Esophagus (tissue), 2 donors: ENCODE results near the gene POTEJ. TPM values are rescaled to one million over a fixed set of nuclear protein-coding genes. Genes with fewer than 3 reads are reported as not detected.
"Not testable (repeated sequence)": the region's sequence is repeated elsewhere in the genome, so short reads cannot be mapped to it uniquely, and the experiment has no call there.

Experiments
- H3K27ac ChIP-seq, 2 donors: one replicate each; pipeline ENCODE4 v1.5.1; 2013; ENCODE audit warnings: low read depth in 2 of 2, mild to moderate bottlenecking in 2 of 2, inconsistent platforms in 1 of 2, low read length in 1 of 2, moderate library complexity in 1 of 2
- H3K27me3 ChIP-seq, 2 donors: one replicate each; pipeline ENCODE4 v1.6.1; 2013; ENCODE audit warnings: low read length in 2 of 2, control low read depth in 1 of 2, mild to moderate bottlenecking in 1 of 2; ENCODE audit not compliant: insufficient read depth in 2 of 2, control insufficient read depth in 1 of 2
- H3K36me3 ChIP-seq, 2 donors: one replicate each; pipeline ENCODE4 v1.6.1; 2013; ENCODE audit warnings: low read length in 1 of 2; ENCODE audit not compliant: control insufficient read depth in 2 of 2, insufficient read depth in 2 of 2
- H3K4me1 ChIP-seq, 2 donors: one replicate each; pipeline ENCODE4 v1.6.1; 2013; ENCODE audit warnings: low read length in 1 of 2; ENCODE audit not compliant: control insufficient read depth in 2 of 2, insufficient read depth in 2 of 2
- H3K4me3 ChIP-seq, 2 donors: one replicate each; pipeline ENCODE4 v1.5.1; 2013; ENCODE audit warnings: low read length in 2 of 2, mild to moderate bottlenecking in 2 of 2, low read depth in 1 of 2, moderate library complexity in 1 of 2
- H3K9me3 ChIP-seq, 2 donors: one replicate each; pipeline ENCODE4 v1.6.1; 2013; ENCODE audit warnings: mild to moderate bottlenecking in 2 of 2, low read depth in 1 of 2, low read length in 1 of 2, moderate library complexity in 1 of 2; ENCODE audit not compliant: control insufficient read depth in 2 of 2, insufficient read depth in 1 of 2
- WGBS, 2 donors: extraction: QIAGEN DNeasy Blood & Tissue Kit; methylation state at CpG; one replicate each; pipeline ENCODE4 v1.1.7; 2013; 5-methylcytosine and 5-hydroxymethylcytosine counted together
- polyA plus RNA-seq, 2 donors: library from polyadenylated mRNA; stranded (reverse); fragments of 200-250 nt; gene quantifications; one replicate each; pipeline ENCODE4 v1.2.3, GENCODE V29; 2013
- donor health status: healthy with polysubstance abuse.
- donor health status: Bipolar disorder and iron deficiency.

The POTEJ gene
- polyA plus RNA-seq, 2 donors: not detected

GRCh38 chr2:130664506-130664905 is 53.3 kb downstream of the POTEJ start:
- not testable (repeated sequence) for H3K36me3 ChIP-seq, H3K9me3 ChIP-seq, H3K4me1 ChIP-seq, H3K4me3 ChIP-seq, H3K27ac ChIP-seq, H3K27me3 ChIP-seq
- WGBS, 2 donors: 86 to 95% methylated on average over 6 of the region's 6 CpGs

- H3K4me3 ChIP-seq, H3K4me1 ChIP-seq, H3K9me3 ChIP-seq, H3K27ac ChIP-seq, H3K27me3 ChIP-seq, H3K36me3 ChIP-seq: not testable (repeated sequence)
- 82% methylated on average over 5 of the region's 5 CpGs for WGBS, 2 donors
Measured at GRCh38 chr2:130665596-130665995, 54.4 kb downstream of the POTEJ start.

- H3K4me3 ChIP-seq, H3K27ac ChIP-seq, H3K4me1 ChIP-seq, H3K27me3 ChIP-seq, H3K9me3 ChIP-seq, H3K36me3 ChIP-seq: not testable (repeated sequence)
- 90 to 93% methylated on average over 9 to 10 of the region's 10 CpGs for WGBS, 2 donors
Measured at GRCh38 chr2:130667516-130667915, 56.3 kb downstream of the POTEJ start.

- H3K27ac ChIP-seq, H3K4me3 ChIP-seq, H3K9me3 ChIP-seq, H3K4me1 ChIP-seq, H3K36me3 ChIP-seq, H3K27me3 ChIP-seq: not testable (repeated sequence)
- 72 to 82% methylated on average over 10 to 11 of the region's 13 CpGs for WGBS, 2 donors
Measured at GRCh38 chr2:130670026-130670745, 58.9 kb downstream of the POTEJ start.

GRCh38 chr2:130692041-130692770 is 81.0 kb downstream of the POTEJ start:
- not testable (repeated sequence) for H3K4me3 ChIP-seq, H3K27ac ChIP-seq, H3K4me1 ChIP-seq, H3K27me3 ChIP-seq, H3K36me3 ChIP-seq, H3K9me3 ChIP-seq
- WGBS, 2 donors: 46 to 47% methylated on average over 21 to 27 of the region's 35 CpGs

- H3K27ac ChIP-seq: not testable (repeated sequence)
- H3K4me3 ChIP-seq: peak overlapping the region in 1 of 2 donors; percentile 11
- 3 to 11% methylated on average over 29 to 36 of the region's 37 CpGs for WGBS, 2 donors
Measured at GRCh38 chr2:130693474-130693873, 82.2 kb downstream of the POTEJ start.

GRCh38 chr2:130703250-130703649 is 92.0 kb downstream of the POTEJ start:
- WGBS, 2 donors: 71 to 79% methylated on average over 3 of the region's 3 CpGs
- not testable (repeated sequence) for H3K4me1 ChIP-seq, H3K9me3 ChIP-seq, H3K4me3 ChIP-seq, H3K27me3 ChIP-seq, H3K36me3 ChIP-seq, H3K27ac ChIP-seq

More at GRCh38 chr2:130693474-130693873, 82.2 kb downstream of the POTEJ start:
- not testable (repeated sequence) for H3K4me1 ChIP-seq, H3K36me3 ChIP-seq, H3K9me3 ChIP-seq, H3K27me3 ChIP-seq

Other genes starting within 250 kb of the POTEJ start
- gene POTEI, start 102.1 kb upstream of the POTEJ start, polyA plus RNA-seq: not detected
- not detected for gene CFC1B, start 90.2 kb upstream of the POTEJ start, polyA plus RNA-seq
- gene CFC1, start 11.9 kb upstream of the POTEJ start, polyA plus RNA-seq: not detected
- gene GPR148, start 117.6 kb downstream of the POTEJ start, polyA plus RNA-seq: not detected
- not detected for gene AMER3, start 144.1 kb downstream of the POTEJ start, polyA plus RNA-seq
- gene ARHGEF4, start 225.5 kb downstream of the POTEJ start, polyA plus RNA-seq: 10 to 100 TPM; 32.2 to 98.9 TPM